ENCODE data around the gene BCL2L2.

BCL2L2 gene

GRCh38 chr14:23301969-23302289 lies 4.7 kb upstream of the BCL2L2 start:
- TF ChIP-seq FOXP2 (optimal IDR thresholded peaks at IDR 0.05; ENCODE audit: borderline replicate concordance, extremely low read depth, extremely low read length, insufficient read depth), result no peak
- no peak; the same call in 1 of the 2 replicates for TF ChIP-seq POLR2AphosphoS5 (IDR thresholded peaks at IDR 0.05; ENCODE audit: low read depth, low read length)
- no peak for TF ChIP-seq REST (IDR thresholded peaks at IDR 0.05; ENCODE audit: insufficient read depth in 1 of 2, low read depth in 2 of 2, low read length in 2 of 2)
- no peak for TF ChIP-seq SIN3A (IDR thresholded peaks at IDR 0.05; ENCODE audit: borderline replicate concordance, insufficient read depth, low read length)
- no peak for TF ChIP-seq TAF1 (IDR thresholded peaks at IDR 0.05; ENCODE audit: borderline replicate concordance, insufficient read depth, low read length)

- peak; percentile 56 for TF ChIP-seq POLR2AphosphoS5 (IDR thresholded peaks at IDR 0.05; ENCODE audit: low read depth, low read length)
- no peak for TF ChIP-seq FOXP2 (optimal IDR thresholded peaks at IDR 0.05; ENCODE audit: borderline replicate concordance, extremely low read depth, extremely low read length, insufficient read depth)
- TF ChIP-seq SIN3A (IDR thresholded peaks at IDR 0.05; ENCODE audit: borderline replicate concordance, insufficient read depth, low read length), result no peak
- peak; percentile 57; the same call in 1 of the 2 replicates for TF ChIP-seq TAF1 (IDR thresholded peaks at IDR 0.05; ENCODE audit: borderline replicate concordance, insufficient read depth, low read length)
These were observed 4.1 kb upstream of the BCL2L2 start, which contains the start of gene PPP1R3E for GRCh38 chr14:23302290-23303225. TSS of gene PPP1R3E (minus strand) at chr14:23302859. CDS start at chr14:23302576, 283 bp downstream.

- TF ChIP-seq TAF1 (IDR thresholded peaks at IDR 0.05; ENCODE audit: borderline replicate concordance, insufficient read depth, low read length) (no peak), REST (IDR thresholded peaks at IDR 0.05; ENCODE audit: insufficient read depth in 1 of 2, low read depth in 2 of 2, low read length in 2 of 2) (no peak), POLR2AphosphoS5 (IDR thresholded peaks at IDR 0.05; ENCODE audit: low read depth, low read length) (no peak), SIN3A (IDR thresholded peaks at IDR 0.05; ENCODE audit: borderline replicate concordance, insufficient read depth, low read length) (no peak), FOXP2 (optimal IDR thresholded peaks at IDR 0.05; ENCODE audit: borderline replicate concordance, extremely low read depth, extremely low read length, insufficient read depth) (no peak)
These were observed 505 bp downstream of the BCL2L2 start for GRCh38 chr14:23307146-23307530.

GRCh38 chr14:23307687-23308644 lies 1.3 kb downstream of the BCL2L2 start:
- TF ChIP-seq SIN3A (IDR thresholded peaks at IDR 0.05; ENCODE audit: borderline replicate concordance, insufficient read depth, low read length) (no peak), FOXP2 (optimal IDR thresholded peaks at IDR 0.05; ENCODE audit: borderline replicate concordance, extremely low read depth, extremely low read length, insufficient read depth) (no peak), POLR2AphosphoS5 (IDR thresholded peaks at IDR 0.05; ENCODE audit: low read depth, low read length) (no peak), TAF1 (IDR thresholded peaks at IDR 0.05; ENCODE audit: borderline replicate concordance, insufficient read depth, low read length) (no peak), REST (IDR thresholded peaks at IDR 0.05; ENCODE audit: insufficient read depth in 1 of 2, low read depth in 2 of 2, low read length in 2 of 2) (no peak)

Measured in PFSK-1 (cell line).